GM18868 (cell line): Measurements from ENCODE around the gene RYR2.
"Not testable (repeated sequence)": the region's sequence is repeated elsewhere in the genome, so short reads cannot be mapped to it uniquely, and the experiment has no call there.

Experiments used
- ATAC-seq: cut with Tn5 transposase; IDR thresholded peaks from one replicate; pipeline ENCODE4 v1.9.1; 2021; ENCODE audit warnings: mild to moderate bottlenecking, moderate library complexity; ENCODE audit not compliant: unreplicated experiment

Gene RYR2

GRCh38 chr1:237071641-237072420, 29.8 kb downstream of the RYR2 start:
- no peak for ATAC-seq

GRCh38 chr1:237074371-237075117, 32.6 kb downstream of the RYR2 start:
- ATAC-seq = no peak

- no peak for ATAC-seq
These were observed 42.5 kb downstream of the RYR2 start for GRCh38 chr1:237084341-237085077.

- ATAC-seq = no peak
These were observed 49.7 kb downstream of the RYR2 start for GRCh38 chr1:237091691-237092090.

GRCh38 chr1:237093691-237094090, 51.7 kb downstream of the RYR2 start:
- ATAC-seq = no peak

GRCh38 chr1:237098541-237098940, 56.6 kb downstream of the RYR2 start:
- no peak for ATAC-seq

GRCh38 chr1:237103021-237103420, 61.0 kb downstream of the RYR2 start:
- no peak for ATAC-seq

GRCh38 chr1:237104096-237104495, 62.1 kb downstream of the RYR2 start:
- ATAC-seq = no peak

- ATAC-seq = no peak
These were observed 63.8 kb downstream of the RYR2 start for GRCh38 chr1:237105826-237106225.

GRCh38 chr1:237108297-237109040, 66.5 kb downstream of the RYR2 start:
- no peak for ATAC-seq

- ATAC-seq = no peak
These were observed 69.8 kb downstream of the RYR2 start for GRCh38 chr1:237111807-237112206.

GRCh38 chr1:237112663-237113062, 70.7 kb downstream of the RYR2 start:
- ATAC-seq = no peak

- ATAC-seq = no peak
These were observed 73.1 kb downstream of the RYR2 start for GRCh38 chr1:237115035-237115434.

- ATAC-seq = no peak
These were observed 77.1 kb downstream of the RYR2 start for GRCh38 chr1:237119091-237119490.

GRCh38 chr1:237120683-237121082, 78.7 kb downstream of the RYR2 start:
- no peak for ATAC-seq

- no peak for ATAC-seq
These were observed 83.0 kb downstream of the RYR2 start for GRCh38 chr1:237124856-237125462.

- no peak for ATAC-seq
These were observed 84.2 kb downstream of the RYR2 start for GRCh38 chr1:237126180-237126579.

- not testable (repeated sequence) for ATAC-seq
These were observed 85.3 kb downstream of the RYR2 start for GRCh38 chr1:237127301-237127700.

GRCh38 chr1:237133921-237134320, 91.9 kb downstream of the RYR2 start:
- no peak for ATAC-seq

GRCh38 chr1:237134929-237135328, 92.9 kb downstream of the RYR2 start:
- ATAC-seq = no peak
